ENCODE data around the gene LANCL1.

Gene LANCL1

GRCh38 chr2:210454336-210454735 lies 22.2 kb downstream of the LANCL1 start:
- TF ChIP-seq ZNF514 (tag by site-specific recombination; IDR thresholded peaks at IDR 0.05) (no peak), TRIM28 (IDR thresholded peaks at IDR 0.05; ENCODE audit: borderline replicate concordance, low read length) (no peak), ZNF544 (tag by site-specific recombination; IDR thresholded peaks at IDR 0.05) (no peak), ZNF211 (tag by site-specific recombination; IDR thresholded peaks at IDR 0.05; ENCODE audit: low read depth) (no peak), ZNF530 (tag by site-specific recombination; IDR thresholded peaks at IDR 0.05; ENCODE audit: low read depth) (no peak), ZNF274 (IDR thresholded peaks at IDR 0.05; ENCODE audit: low read length) (no peak), ZNF274 (tag by site-specific recombination; IDR thresholded peaks at IDR 0.05; ENCODE audit: borderline replicate concordance) (no peak), RBAK (tag by site-specific recombination; IDR thresholded peaks at IDR 0.05) (no peak), YY2 (tag by site-specific recombination; IDR thresholded peaks at IDR 0.05) (no peak), GLI4 (tag by site-specific recombination; IDR thresholded peaks at IDR 0.05) (no peak), ZNF292 (tag by site-specific recombination; IDR thresholded peaks at IDR 0.05; ENCODE audit: borderline replicate concordance, low read depth) (no peak)
- TF ChIP-seq, protein P1, sequence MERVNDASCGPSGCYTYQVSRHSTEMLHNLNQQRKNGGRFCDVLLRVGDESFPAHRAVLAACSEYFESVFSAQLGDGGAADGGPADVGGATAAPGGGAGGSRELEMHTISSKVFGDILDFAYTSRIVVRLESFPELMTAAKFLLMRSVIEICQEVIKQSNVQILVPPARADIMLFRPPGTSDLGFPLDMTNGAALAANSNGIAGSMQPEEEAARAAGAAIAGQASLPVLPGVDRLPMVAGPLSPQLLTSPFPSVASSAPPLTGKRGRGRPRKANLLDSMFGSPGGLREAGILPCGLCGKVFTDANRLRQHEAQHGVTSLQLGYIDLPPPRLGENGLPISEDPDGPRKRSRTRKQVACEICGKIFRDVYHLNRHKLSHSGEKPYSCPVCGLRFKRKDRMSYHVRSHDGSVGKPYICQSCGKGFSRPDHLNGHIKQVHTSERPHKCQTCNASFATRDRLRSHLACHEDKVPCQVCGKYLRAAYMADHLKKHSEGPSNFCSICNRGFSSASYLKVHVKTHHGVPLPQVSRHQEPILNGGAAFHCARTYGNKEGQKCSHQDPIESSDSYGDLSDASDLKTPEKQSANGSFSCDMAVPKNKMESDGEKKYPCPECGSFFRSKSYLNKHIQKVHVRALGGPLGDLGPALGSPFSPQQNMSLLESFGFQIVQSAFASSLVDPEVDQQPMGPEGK (tag by site-specific recombination; IDR thresholded peaks at IDR 0.05) = no peak
- ChIA-PET CTCF (no interaction called here), POLR2A (no interaction called here)
- Histone ChIP-seq H3K27ac (ENCODE audit: extremely low read depth, low read depth, low read length) (no peak overlapping the region), H3K4me1 (ENCODE audit: control insufficient read depth, insufficient read depth, low read length) (no peaks in the 10 kb centered on the region), H3K4me3 (ENCODE audit: low read depth, low read length) (no peak overlapping the region), H3K36me3 (ENCODE audit: control insufficient read depth in 2 of 2, insufficient read depth in 1 of 2, low read length in 2 of 2) (peaks cover 19 to 75% of the 10 kb centered on the region in 2 experiments), H3K9me3 (ENCODE audit: control insufficient read depth, insufficient read depth, low read depth, low read length) (no peaks in the 10 kb centered on the region)

DNA sequence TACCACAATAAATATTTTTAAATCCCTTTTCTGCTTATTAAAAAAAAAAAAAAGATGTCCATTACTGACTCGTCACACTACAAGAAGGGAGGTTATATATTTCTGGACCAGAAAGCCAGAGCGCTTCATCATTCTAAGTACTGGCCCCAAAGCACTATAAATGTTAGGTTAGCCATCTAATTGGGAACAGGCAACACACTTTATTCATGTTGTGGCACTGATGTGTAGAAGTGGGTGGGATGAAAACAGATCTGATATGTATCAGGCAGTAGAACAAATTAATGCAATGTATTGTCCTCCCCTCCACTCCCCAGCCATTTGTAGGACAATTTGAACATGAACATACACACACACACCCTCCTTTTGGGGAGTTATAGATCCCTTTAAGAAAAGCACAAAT lies 24.4 kb downstream of the LANCL1 start:
- peaks cover 11 to 56% of the 10 kb centered on the region in 2 experiments for H3K36me3 ChIP-seq (ENCODE audit: control insufficient read depth in 2 of 2, insufficient read depth in 1 of 2, low read length in 2 of 2)
- no peaks in the 10 kb centered on the region for H3K4me1 ChIP-seq (ENCODE audit: control insufficient read depth, insufficient read depth, low read length)
- POLR2A ChIA-PET = no interaction called here
- H3K9me3 ChIP-seq (ENCODE audit: control insufficient read depth, insufficient read depth, low read depth, low read length) = no peaks in the 10 kb centered on the region
- CTCF ChIA-PET = no interaction called here
- H3K27ac ChIP-seq (ENCODE audit: extremely low read depth, low read depth, low read length) = no peak overlapping the region
- no peak for TF ChIP-seq ZNF600 (tag by site-specific recombination; IDR thresholded peaks at IDR 0.05)
- TF ChIP-seq ZNF571 (tag by site-specific recombination; IDR thresholded peaks at IDR 0.05) = no peak
- no peak for TF ChIP-seq OSR2 (tag by site-specific recombination; IDR thresholded peaks at IDR 0.05)
- no peak for TF ChIP-seq ZXDB (tag by site-specific recombination; IDR thresholded peaks at IDR 0.05)
- TF ChIP-seq, protein P1 (tag by site-specific recombination; IDR thresholded peaks at IDR 0.05) = no peak
- no peak for TF ChIP-seq KLF9 (tag by site-specific recombination; IDR thresholded peaks at IDR 0.05; ENCODE audit: low read depth)
- no peak for TF ChIP-seq ZNF660 (tag by site-specific recombination; IDR thresholded peaks at IDR 0.05)
- no peak for TF ChIP-seq ZNF121 (tag by site-specific recombination; IDR thresholded peaks at IDR 0.05)
- TF ChIP-seq PRDM1 (tag by site-specific recombination; IDR thresholded peaks at IDR 0.05) = no peak
- TF ChIP-seq BCL11A (tag by site-specific recombination; IDR thresholded peaks at IDR 0.05; ENCODE audit: low read depth) = no peak
- TF ChIP-seq ZNF610 (tag by site-specific recombination; IDR thresholded peaks at IDR 0.05; ENCODE audit: borderline replicate concordance) = no peak
- no peak for TF ChIP-seq ZNF146 (tag by site-specific recombination; IDR thresholded peaks at IDR 0.05)
- no peak for TF ChIP-seq ZBTB11 (tag by site-specific recombination; conservative IDR thresholded peaks at IDR 0.05; ENCODE audit: low read depth)
- no peak for TF ChIP-seq SETDB1 (IDR thresholded peaks at IDR 0.05; ENCODE audit: insufficient read length, low read length)
- no peak for TF ChIP-seq ZNF621 (tag by site-specific recombination; IDR thresholded peaks at IDR 0.05)
- no peak for TF ChIP-seq ZNF140 (tag by site-specific recombination; IDR thresholded peaks at IDR 0.05)
- no peak overlapping the region for H3K4me3 ChIP-seq (ENCODE audit: low read depth, low read length)
